ENCODE results near the gene ADO. TPM values are rescaled to one million over a fixed set of nuclear protein-coding genes. Genes with fewer than 3 reads are reported as not detected.
A peak's percentile ranks its signal among the peaks of the same experiment; 100 is the strongest.

The ADO gene
- total RNA-seq, 1 experiment from 2014 or later: 26.2 TPM

- Histone ChIP-seq H3K4me3 (replicated peaks in 1 of 2; ENCODE audit: low read depth in 1 of 2, low read length in 2 of 2) (no peak overlapping the region), H3K4me1 (ENCODE audit: control insufficient read depth in 1 of 2, insufficient read depth in 2 of 2, low read length in 2 of 2) (peaks cover 0 to under 1% of the 10 kb centered on the region in 2 experiments; a peak in 2 of 4 replicates), H3K4me2 (ENCODE audit: low read length) (no peak overlapping the region), H3K79me2 (ENCODE audit: insufficient read depth, low read length) (no peaks in the 10 kb centered on the region), H3K9ac (ENCODE audit: low read length) (no peak overlapping the region), H3K27ac (ENCODE audit: low read depth, low read length) (no peak overlapping the region), H3K9me3 (ENCODE audit: control insufficient read depth in 1 of 2, insufficient read depth in 1 of 2, low read depth in 1 of 2, low read length in 2 of 2) (no peaks in the 10 kb centered on the region), H3K9me2 (ENCODE audit: insufficient read depth) (no peaks in the 10 kb centered on the region), H2AFZ (ENCODE audit: low read depth, low read length, poor library complexity, severe bottlenecking) (no peak overlapping the region), H3K27me3 (ENCODE audit: insufficient read depth, low read length) (no peaks in the 10 kb centered on the region), H3K36me3 (ENCODE audit: control insufficient read depth in 1 of 2, insufficient read depth in 2 of 2, low read length in 2 of 2) (no peaks in the 10 kb centered on the region), H4K20me1 (ENCODE audit: insufficient read depth) (no peaks in the 10 kb centered on the region)
- no peak for ATAC-seq
- BruUV-seq (replicated peaks): no TSS peak
- CTCF ChIA-PET: no interaction called here
- intact Hi-C loops (cut with micrococcal nuclease): no loop called here
- POLR2A ChIA-PET: no interaction called here
- RAD21 ChIA-PET (ENCODE audit: low non-redundant PET in 1 of 2, low total read pairs in 2 of 2, uncharacterized antibody in 2 of 2, unreplicated experiment in 2 of 2): interaction anchor here in 1 of 2 experiments (1.2 kb wide), 1 partner anchor 12 kb away, joined by 3 read pairs; no protein-coding TSS in a partner anchor
- TF ChIP-seq ZNF274 (IDR thresholded peaks at IDR 0.05; ENCODE audit: low read depth, low read length) (no peak), TCF7L2 (IDR thresholded peaks at IDR 0.05; ENCODE audit: borderline replicate concordance, extremely low read depth, insufficient read depth, insufficient read length) (peak; percentile 60)
- no peak for DNase-seq (ENCODE audit: low read depth, low spot score)
Observed at GRCh38 chr10:62761115-62761514, 43.4 kb upstream of the ADO start.

- Histone ChIP-seq H3K9ac (ENCODE audit: low read length) (no peak overlapping the region), H3K4me2 (ENCODE audit: low read length) (no peak overlapping the region), H2AFZ (ENCODE audit: low read depth, low read length, poor library complexity, severe bottlenecking) (no peak overlapping the region), H3K36me3 (ENCODE audit: control insufficient read depth in 1 of 2, insufficient read depth in 2 of 2, low read length in 2 of 2) (no peaks in the 10 kb centered on the region), H3K4me1 (ENCODE audit: control insufficient read depth in 1 of 2, insufficient read depth in 2 of 2, low read length in 2 of 2) (peaks cover 0 to 6% of the 10 kb centered on the region in 2 experiments; a peak in 2 of 4 replicates), H4K20me1 (ENCODE audit: insufficient read depth) (no peaks in the 10 kb centered on the region), H3K4me3 (replicated peaks in 1 of 2; ENCODE audit: low read depth in 1 of 2, low read length in 2 of 2) (no peak overlapping the region), H3K9me2 (ENCODE audit: insufficient read depth) (no peaks in the 10 kb centered on the region), H3K79me2 (ENCODE audit: insufficient read depth, low read length) (no peaks in the 10 kb centered on the region), H3K27ac (ENCODE audit: low read depth, low read length) (no peak overlapping the region), H3K9me3 (ENCODE audit: control insufficient read depth in 1 of 2, insufficient read depth in 1 of 2, low read depth in 1 of 2, low read length in 2 of 2) (no peaks in the 10 kb centered on the region), H3K27me3 (ENCODE audit: insufficient read depth, low read length) (no peaks in the 10 kb centered on the region)
- ChIA-PET POLR2A (no interaction called here), RAD21 (ENCODE audit: low non-redundant PET in 1 of 2, low total read pairs in 2 of 2, uncharacterized antibody in 2 of 2, unreplicated experiment in 2 of 2) (no interaction called here), CTCF (no interaction called here)
- no peak for DNase-seq (ENCODE audit: low read depth, low spot score)
- no peak for ATAC-seq
- intact Hi-C loops (cut with micrococcal nuclease): no loop called here
- no TSS peak for BruUV-seq (replicated peaks)
- TF ChIP-seq JUND (IDR thresholded peaks at IDR 0.05) (no peak), FOSL1 (IDR thresholded peaks at IDR 0.05; ENCODE audit: low read depth) (no peak), YY1 (IDR thresholded peaks at IDR 0.05; ENCODE audit: extremely low read depth, insufficient replicate concordance, low read depth, low read length) (no peak), EZH2phosphoT487 (IDR thresholded peaks at IDR 0.05; ENCODE audit: borderline replicate concordance) (no peak), CBX3 (IDR thresholded peaks at IDR 0.05; ENCODE audit: low read depth) (no peak), ELF1 (IDR thresholded peaks at IDR 0.05; ENCODE audit: borderline replicate concordance, low read depth) (no peak), SIN3A (IDR thresholded peaks at IDR 0.05; ENCODE audit: low read depth) (no peak), EGR1 (IDR thresholded peaks at IDR 0.05; ENCODE audit: low read depth) (no peak), CEBPB (IDR thresholded peaks at IDR 0.05; ENCODE audit: low read depth) (no peak), ATF3 (IDR thresholded peaks at IDR 0.05) (no peak), ZFX (IDR thresholded peaks at IDR 0.05) (no peak), POLR2A (IDR thresholded peaks at IDR 0.05; ENCODE audit: borderline replicate concordance, extremely low read depth, insufficient read depth, insufficient read length) (no peak), EZH2 (IDR thresholded peaks at IDR 0.05) (no peak)
- TF ChIP-seq, protein P1, sequence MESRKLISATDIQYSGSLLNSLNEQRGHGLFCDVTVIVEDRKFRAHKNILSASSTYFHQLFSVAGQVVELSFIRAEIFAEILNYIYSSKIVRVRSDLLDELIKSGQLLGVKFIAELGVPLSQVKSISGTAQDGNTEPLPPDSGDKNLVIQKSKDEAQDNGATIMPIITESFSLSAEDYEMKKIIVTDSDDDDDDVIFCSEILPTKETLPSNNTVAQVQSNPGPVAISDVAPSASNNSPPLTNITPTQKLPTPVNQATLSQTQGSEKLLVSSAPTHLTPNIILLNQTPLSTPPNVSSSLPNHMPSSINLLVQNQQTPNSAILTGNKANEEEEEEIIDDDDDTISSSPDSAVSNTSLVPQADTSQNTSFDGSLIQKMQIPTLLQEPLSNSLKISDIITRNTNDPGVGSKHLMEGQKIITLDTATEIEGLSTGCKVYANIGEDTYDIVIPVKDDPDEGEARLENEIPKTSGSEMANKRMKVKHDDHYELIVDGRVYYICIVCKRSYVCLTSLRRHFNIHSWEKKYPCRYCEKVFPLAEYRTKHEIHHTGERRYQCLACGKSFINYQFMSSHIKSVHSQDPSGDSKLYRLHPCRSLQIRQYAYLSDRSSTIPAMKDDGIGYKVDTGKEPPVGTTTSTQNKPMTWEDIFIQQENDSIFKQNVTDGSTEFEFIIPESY (IDR thresholded peaks at IDR 0.05; ENCODE audit: extremely low read depth, insufficient replicate concordance, low read length): no peak
Observed at GRCh38 chr10:62763155-62763554, 41.4 kb upstream of the ADO start.
